Cardiac muscle cell (in vitro differentiated cells and primary cell): Measurements from ENCODE around the gene PLK2. TPM values are rescaled to one million over a fixed set of nuclear protein-coding genes. Genes with fewer than 3 reads are reported as not detected.

Source experiments
- DNase-seq, 2 donors: peaks; one replicate each; pipeline versions ENCODE4 v3.0.0 to v3.0.0-alpha.2; 2010 to 2017; ENCODE audit warnings: low read depth in 1 of 2, low spot score in 1 of 2
- H3K27ac ChIP-seq: fragments of 200-600 bp; sonication (generic); 2 replicates; pipeline ENCODE4 v1.5.1; 2016
- H3K27me3 ChIP-seq: fragments of 200-600 bp; sonication (generic); 2 replicates; pipeline ENCODE4 v1.6.0; 2016; ENCODE audit warnings: control low read depth
- H3K36me3 ChIP-seq: fragments of 200-600 bp; sonication (generic); 2 replicates; pipeline ENCODE4 v1.5.1; 2016; ENCODE audit warnings: control low read depth
- H3K4me1 ChIP-seq: fragments of 200-600 bp; sonication (generic); 2 replicates; pipeline ENCODE4 v1.8.1; 2017; ENCODE audit warnings: low read depth, mild to moderate bottlenecking, mixed run types
- H3K4me3 ChIP-seq: fragments of 200-600 bp; sonication (generic); 2 replicates; pipeline ENCODE4 v1.5.1; 2016; ENCODE audit warnings: mild to moderate bottlenecking
- H3K9me3 ChIP-seq: fragments of 200-600 bp; sonication (generic); 2 replicates; pipeline ENCODE4 v1.5.1; 2017; ENCODE audit warnings: low read depth, mild to moderate bottlenecking, control low read depth
- CTCF ChIP-seq: IDR thresholded peaks from 2 replicates; pipeline ENCODE4 v1.5.1; 2012; ENCODE audit warnings: low read depth, mild to moderate bottlenecking, low read length
- polyA plus RNA-seq: library from polyadenylated mRNA; unstranded; fragments of >200 nt; fragmentation: Nextera tagmentation; extraction: Ambion mirVana; gene quantifications from 2 replicates; pipeline ENCODE4 v1.2.1, GENCODE V29; 2016
- total RNA-seq: library from RNA; depleted of rRNA; stranded (reverse); fragments of >200 nt; gene quantifications from 2 replicates; pipeline ENCODE4 v1.2.3, GENCODE V29; 2016

PLK2 gene
- total and polyA plus RNA-seq, 2 experiments from 2014 or later, result 25.1 to 147 TPM

GRCh38 chr5:58497921-58498320 is 38.0 kb upstream of the PLK2 start:
- no peaks in the 10 kb centered on the region for H3K27me3 ChIP-seq
- no peak for DNase-seq
- H3K36me3 ChIP-seq, result no peaks in the 10 kb centered on the region
- H3K4me1 ChIP-seq, result no peaks in the 10 kb centered on the region
- H3K4me3 ChIP-seq, result no peak overlapping the region
- no peak overlapping the region for H3K27ac ChIP-seq
- H3K9me3 ChIP-seq, result no peaks in the 10 kb centered on the region
- TF ChIP-seq CTCF, result no peak

- no peaks in the 10 kb centered on the region for H3K27me3 ChIP-seq
- H3K9me3 ChIP-seq, result no peaks in the 10 kb centered on the region
- no peaks in the 10 kb centered on the region for H3K36me3 ChIP-seq
- TF ChIP-seq CTCF, result no peak
- no peaks in the 10 kb centered on the region for H3K4me1 ChIP-seq
- H3K4me3 ChIP-seq, result no peak overlapping the region
- no peak for DNase-seq
- no peak overlapping the region for H3K27ac ChIP-seq
Observed at GRCh38 chr5:58497386-58497785, 37.5 kb upstream of the PLK2 start.

GRCh38 chr5:58496488-58496887 is 36.6 kb upstream of the PLK2 start:
- no peaks in the 10 kb centered on the region for H3K9me3 ChIP-seq
- TF ChIP-seq CTCF, result peak; percentile 30
- no peaks in the 10 kb centered on the region for H3K4me1 ChIP-seq
- H3K27me3 ChIP-seq, result no peaks in the 10 kb centered on the region
- H3K4me3 ChIP-seq, result no peak overlapping the region
- no peak for DNase-seq
- no peak overlapping the region for H3K27ac ChIP-seq
- no peaks in the 10 kb centered on the region for H3K36me3 ChIP-seq

- DNase-seq, result no peak
- H3K9me3 ChIP-seq, result no peaks in the 10 kb centered on the region
- no peaks in the 10 kb centered on the region for H3K27me3 ChIP-seq
- no peak overlapping the region for H3K27ac ChIP-seq
- H3K4me1 ChIP-seq, result no peaks in the 10 kb centered on the region
- no peak for TF ChIP-seq CTCF
- H3K36me3 ChIP-seq, result no peaks in the 10 kb centered on the region
- H3K4me3 ChIP-seq, result no peak overlapping the region
Observed at GRCh38 chr5:58493141-58493540, 33.3 kb upstream of the PLK2 start.

GRCh38 chr5:58491216-58491892 is 31.5 kb upstream of the PLK2 start, which contains the start of gene GAPT:
TSS of gene GAPT (plus strand) at chr5:58491435. CDS start at chr5:58494537, 3,102 bp downstream.
- Histone ChIP-seq H3K27ac (no peak within 1 kb of the TSS), H3K27me3 (no peaks in the 10 kb centered on the region), H3K4me1 (no peaks in the 10 kb centered on the region), H3K9me3 (no peaks in the 10 kb centered on the region), H3K36me3 (no peaks in the 10 kb centered on the region), H3K4me3 (no peak within 1 kb of the TSS)
- DNase-seq, result no peak
- TF ChIP-seq CTCF, result no peak
